ENCODE data around the gene CDK6. TPM values are rescaled to one million over a fixed set of nuclear protein-coding genes. Genes with fewer than 3 reads are reported as not detected.

Gene CDK6
- total and polyA plus RNA-seq, 9 of the 15 experiments (the other 6 are each of a cell fraction or from before 2014, with no cell fraction given) = 7.6 to 109 (median 44.4) TPM

DNA sequence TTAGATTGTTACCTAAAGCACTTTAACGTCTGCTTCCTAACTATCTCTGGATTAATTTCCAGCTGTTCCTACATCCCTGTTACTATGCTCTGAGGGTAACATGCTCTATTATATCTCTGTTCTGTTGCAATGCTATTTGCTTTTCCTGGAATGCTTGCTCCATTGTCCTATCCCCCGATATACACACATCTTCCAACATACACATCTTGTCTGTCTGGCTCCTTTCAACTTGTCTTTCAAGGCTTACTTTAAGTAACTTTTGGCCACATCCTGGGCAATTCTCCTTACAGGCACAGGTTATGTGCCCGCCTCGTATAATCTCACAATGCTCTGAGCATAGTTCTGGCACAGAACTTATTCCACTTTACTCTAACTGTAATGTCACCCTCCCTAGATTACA is 96.2 kb downstream of the CDK6 start:
- WGBS (ENCODE audit: insufficient coverage, low coverage, missing lambda C conversion rate) = 89% methylated on average over 4 of the region's 4 CpGs
- H3K27ac ChIP-seq (ENCODE audit: extremely low read depth, low read depth, low read length) = no peak overlapping the region
- no peak for TF ChIP-seq RFX5 (IDR thresholded peaks at IDR 0.05; ENCODE audit: low read depth, low read length)
- no peak for TF ChIP-seq E2F4 (CRISPR knock-in tag; IDR thresholded peaks at IDR 0.05; ENCODE audit: low read depth)
- no peak for TF ChIP-seq GMEB1 (CRISPR knock-in tag; IDR thresholded peaks at IDR 0.05)
- no peak for TF ChIP-seq ZFP30 (CRISPR knock-in tag; IDR thresholded peaks at IDR 0.05; ENCODE audit: borderline replicate concordance)
- no peak for TF ChIP-seq NCOA2 (IDR thresholded peaks at IDR 0.05; ENCODE audit: partially characterized antibody in 2 of 2)
- no peak for TF ChIP-seq DIDO1 (tag; IDR thresholded peaks at IDR 0.05; ENCODE audit: low read depth)
- TF ChIP-seq MEIS2 (IDR thresholded peaks at IDR 0.05; ENCODE audit: partially characterized antibody) = no peak
- no peak for TF ChIP-seq ZNF644 (tag; IDR thresholded peaks at IDR 0.05; ENCODE audit: low read depth)
- TF ChIP-seq ELK1 (CRISPR knock-in tag; IDR thresholded peaks at IDR 0.05) = no peak
- TF ChIP-seq NR0B1 (IDR thresholded peaks at IDR 0.05; ENCODE audit: partially characterized antibody) = no peak
- TF ChIP-seq TAF7 (tag; IDR thresholded peaks at IDR 0.05) = no peak

More for the DNA sequence above, 96.2 kb downstream of the CDK6 start:
- Histone ChIP-seq H4K20me1 (replicated peaks; ENCODE audit: control insufficient read depth, insufficient read depth, low read length) (no peaks in the 10 kb centered on the region), H3K36me3 (ENCODE audit: control insufficient read depth, insufficient read depth, low read length) (peaks cover 7% of the 10 kb centered on the region; the same call in 2 of the 3 replicates), H3K4me3 (no peak overlapping the region), H3K27me3 (ENCODE audit: control insufficient read depth in 2 of 2, insufficient read depth in 2 of 2, low read length in 2 of 2) (no peaks in the 10 kb centered on the region), H3K9me1 (ENCODE audit: control insufficient read depth, insufficient read depth, low read length) (no peaks in the 10 kb centered on the region), H2AFZ (ENCODE audit: low read depth, low read length) (no peak overlapping the region), H3K9ac (ENCODE audit: insufficient read depth in 1 of 2, low read depth in 2 of 2, low read length in 2 of 2) (no peak overlapping the region), H3K4me1 (replicated peaks in 1 of 2; ENCODE audit: control insufficient read depth in 2 of 2, insufficient read depth in 2 of 2, low read length in 2 of 2) (no peaks in the 10 kb centered on the region), H3K9me3 (replicated peaks; ENCODE audit: control insufficient read depth, insufficient read depth, low read depth, low read length) (no peaks in the 10 kb centered on the region), H3K4me2 (ENCODE audit: insufficient read depth, low read length) (no peak overlapping the region), H3K79me2 (ENCODE audit: control insufficient read depth, insufficient read depth, low read length) (peaks cover 31% of the 10 kb centered on the region)
- ChIA-PET POLR2A (no interaction called here), CTCF (ENCODE audit: low intra/inter-chr PET ratio) (no interaction called here)
- in situ Hi-C loops (cut with MboI) (no loop called here), intact Hi-C loops (cut with micrococcal nuclease) (no loop called here)
- no peak for DNase-seq (ENCODE audit: extremely low read depth in 1 of 4, low spot score in 3 of 4)
- ATAC-seq = no peak
- FAIRE-seq = no peak
- BruUV-seq (replicated peaks) = no TSS peak

Data from K562 (cell line).